Adipose tissue (tissue), 3 donors: ENCODE measurements around the gene ROBO1. TPM values are rescaled to one million over a fixed set of nuclear protein-coding genes. Genes with fewer than 3 reads are reported as not detected.

Source experiments
- H3K27ac ChIP-seq: one replicate; pipeline ENCODE4 v1.5.1; 2013; ENCODE audit warnings: low read depth, low read length
- WGBS, 3 donors: extraction: QIAGEN DNeasy Blood & Tissue Kit; methylation state at CpG; one replicate each; pipeline ENCODE4 v1.1.7; 2013; 5-methylcytosine and 5-hydroxymethylcytosine counted together
- polyA plus RNA-seq, 3 donors: library from polyadenylated mRNA; stranded (reverse); fragments of 200-250 nt; gene quantifications; one replicate each; pipeline ENCODE4 v1.2.3, GENCODE V29; 2013
- donor health status: healthy with polysubstance abuse.
- donor health status: Bipolar disorder and iron deficiency.
- donor health status: healthy.

Gene ROBO1
- polyA plus RNA-seq, 3 donors, result 1.8 to 12.3 (median 5.8) TPM

- no peak overlapping the region for H3K27ac ChIP-seq
- 25 to 31% (median 30%) methylated on average over 7 of the region's 7 CpGs for WGBS, 3 donors
These were observed 270.2 kb downstream of the ROBO1 start for GRCh38 chr3:79497447-79498111.

- H3K27ac ChIP-seq, result no peak overlapping the region
- whole genome bisulfite sequencing, 3 donors, result 37 to 39% (median 38%) methylated on average over 4 of the region's 4 CpGs
These were observed 276.7 kb downstream of the ROBO1 start for GRCh38 chr3:79491029-79491641.

- WGBS, 3 donors, result 39 to 52% (median 42%) methylated on average over 8 of the region's 8 CpGs
- no peak overlapping the region for H3K27ac ChIP-seq
These were observed 277.4 kb downstream of the ROBO1 start for GRCh38 chr3:79490165-79491028.

- 85 to 95% (median 90%) methylated on average over 2 of the region's 2 CpGs for WGBS, 3 donors
- no peak overlapping the region for H3K27ac ChIP-seq
These were observed 279.4 kb downstream of the ROBO1 start for GRCh38 chr3:79488407-79488806.

GRCh38 chr3:79480746-79481145, 287.1 kb downstream of the ROBO1 start:
- WGBS, 3 donors, result 58 to 62% (median 60%) methylated on average over 1 of the region's 1 CpG
- H3K27ac ChIP-seq, result no peak overlapping the region

GRCh38 chr3:79478620-79479019, 289.2 kb downstream of the ROBO1 start:
- H3K27ac ChIP-seq, result no peak overlapping the region
- WGBS, 3 donors, result 87 to 93% (median 92%) methylated on average over 1 of the region's 1 CpG

GRCh38 chr3:79477242-79477641, 290.6 kb downstream of the ROBO1 start:
- WGBS, 3 donors, result 33 to 41% (median 36%) methylated on average over 1 of the region's 1 CpG

GRCh38 chr3:79473993-79474392, 293.8 kb downstream of the ROBO1 start:
- H3K27ac ChIP-seq, result no peak overlapping the region
- WGBS, 3 donors, result 69 to 73% (median 72%) methylated on average over 2 of the region's 2 CpGs

More at GRCh38 chr3:79477242-79477641, 290.6 kb downstream of the ROBO1 start:
- no peak overlapping the region for H3K27ac ChIP-seq

GRCh38 chr3:79467721-79468120, 300.1 kb downstream of the ROBO1 start:
- WGBS, 3 donors, result 70 to 75% (median 75%) methylated on average over 3 of the region's 3 CpGs
- H3K27ac ChIP-seq, result no peak overlapping the region

- H3K27ac ChIP-seq, result no peak overlapping the region
- WGBS, 3 donors, result 82 to 96% (median 90%) methylated on average over 1 of the region's 1 CpG
These were observed 306.5 kb downstream of the ROBO1 start for GRCh38 chr3:79461129-79461792.

GRCh38 chr3:79453600-79453999, 314.2 kb downstream of the ROBO1 start:
- WGBS, 3 donors, result 55 to 69% (median 62%) methylated on average over 2 of the region's 2 CpGs
- no peak overlapping the region for H3K27ac ChIP-seq

- 89 to 100% (median 96%) methylated on average over 1 of the region's 1 CpG for WGBS, 3 donors
- H3K27ac ChIP-seq, result no peak overlapping the region
These were observed 331.4 kb downstream of the ROBO1 start for GRCh38 chr3:79436387-79436786.

GRCh38 chr3:79427081-79427480, 340.7 kb downstream of the ROBO1 start:
- 70 to 76% (median 72%) methylated on average over 5 of the region's 5 CpGs for WGBS, 3 donors

GRCh38 chr3:79424811-79425210, 343.0 kb downstream of the ROBO1 start:
- no peak overlapping the region for H3K27ac ChIP-seq
- WGBS, 3 donors, result 84 to 90% (median 85%) methylated on average over 3 of the region's 3 CpGs

More at GRCh38 chr3:79427081-79427480, 340.7 kb downstream of the ROBO1 start:
- H3K27ac ChIP-seq, result no peak overlapping the region

- 80 to 86% (median 85%) methylated on average over 5 of the region's 5 CpGs for WGBS, 3 donors
- no peak overlapping the region for H3K27ac ChIP-seq
These were observed 344.4 kb downstream of the ROBO1 start for GRCh38 chr3:79423417-79423816.

GRCh38 chr3:79421273-79421672, 346.5 kb downstream of the ROBO1 start:
- no peak overlapping the region for H3K27ac ChIP-seq
- 49 to 59% (median 56%) methylated on average over 2 of the region's 2 CpGs for WGBS, 3 donors

- 47 to 54% (median 48%) methylated on average over 7 of the region's 7 CpGs for WGBS, 3 donors
- H3K27ac ChIP-seq, result no peak overlapping the region
These were observed 348.8 kb downstream of the ROBO1 start for GRCh38 chr3:79418855-79419621.

- 44 to 66% (median 55%) methylated on average over 3 of the region's 3 CpGs for WGBS, 3 donors
- H3K27ac ChIP-seq, result no peak overlapping the region
These were observed 352.4 kb downstream of the ROBO1 start for GRCh38 chr3:79415356-79415755.
